A549 (cell line): ENCODE measurements around the gene DCHS2.

Experiments
- BHLHE40 ChIP-seq: IDR thresholded peaks from 2 replicates; pipeline ENCODE4 v1.6.1; 2012; ENCODE audit warnings: low read depth, low read length, inconsistent platforms
- EHMT2 ChIP-seq: fragments of 200-600 bp; sonication (generic); IDR thresholded peaks from 2 replicates; pipeline ENCODE4 v1.6.1; 2016; ENCODE audit warnings: antibody characterized with exemption, low read depth, mild to moderate bottlenecking, moderate library complexity
- EP300 ChIP-seq, 2 experiments: fragments of >200 bp; sonication (Bioruptor Twin); formaldehyde crosslinking; IDR thresholded peaks; 2 replicates in 1 of 2; 3 replicates in 1 of 2; pipeline ENCODE4 v1.6.1; 2016 to 2017
- FOSB ChIP-seq: fragments of 250-450 bp; sonication (Bioruptor Pico); IDR thresholded peaks from 2 replicates; pipeline ENCODE4 v1.5.0; 2020; ENCODE audit warnings: mild to moderate bottlenecking, moderate library complexity
- GATA3 ChIP-seq: IDR thresholded peaks from 2 replicates; pipeline ENCODE4 v1.6.1; 2012; ENCODE audit warnings: borderline replicate concordance
- HDAC2 ChIP-seq: fragments of 200-600 bp; sonication (generic); IDR thresholded peaks from 2 replicates; pipeline ENCODE4 v1.6.1; 2016
- JUN ChIP-seq, 2 experiments: fragments of >200 bp; sonication (Bioruptor Twin); formaldehyde crosslinking; IDR thresholded peaks; 2 replicates in 1 of 2; 3 replicates in 1 of 2; pipeline ENCODE4 v1.6.1; 2016 to 2017
- MYC ChIP-seq: IDR thresholded peaks from 2 replicates; pipeline ENCODE4 v1.6.1; 2012; ENCODE audit warnings: mild to moderate bottlenecking, inconsistent platforms, low read length, improper control_type of control experiment, borderline replicate concordance
- POLR2A ChIP-seq: IDR thresholded peaks from 2 replicates; pipeline ENCODE4 v1.6.1; 2012; ENCODE audit warnings: mild to moderate bottlenecking, low read length
- TF ChIP-seq, protein P1 (sequence below): fragments of >200 bp; sonication (Bioruptor Twin); formaldehyde crosslinking; IDR thresholded peaks from 3 replicates; pipeline ENCODE4 v1.5.1; 2016
- TF ChIP-seq, protein P2 (sequence below): IDR thresholded peaks from 2 replicates; pipeline ENCODE4 v1.6.1; 2012
- TF ChIP-seq, protein P3 (sequence below): IDR thresholded peaks from 2 replicates; pipeline ENCODE4 v1.6.1; 2012
- TF ChIP-seq, protein P4 (sequence below): fragments of 200-600 bp; sonication (generic); IDR thresholded peaks from 2 replicates; pipeline ENCODE4 v1.6.1; 2016; ENCODE audit warnings: antibody characterized with exemption, mild to moderate bottlenecking, moderate library complexity
- TF ChIP-seq, protein P5 (sequence below): fragments of 250-450 bp; sonication (Bioruptor Pico); IDR thresholded peaks from 2 replicates; pipeline ENCODE4 v1.5.0; 2021; ENCODE audit warnings: mild to moderate bottlenecking, moderate library complexity, borderline replicate concordance

DNA sequence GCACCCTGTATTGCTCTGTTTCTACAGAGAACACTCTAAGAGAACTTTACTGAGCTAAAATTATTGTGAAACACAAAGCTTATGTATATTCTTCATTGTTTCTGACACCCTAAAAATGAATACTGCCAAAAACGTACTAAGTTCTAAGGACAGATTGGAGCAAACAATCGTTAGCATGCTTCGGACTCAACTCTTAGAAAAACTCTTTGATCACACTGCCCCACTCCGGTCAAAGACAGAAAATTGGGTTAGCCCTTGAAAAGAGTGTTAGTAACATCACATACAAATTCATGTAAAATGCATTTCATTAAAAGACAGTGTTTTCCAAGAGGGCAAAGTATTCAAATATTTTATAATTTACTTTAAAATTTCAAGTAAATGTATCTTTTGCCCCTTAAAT, 177.4 kb downstream of the DCHS2 start:
- TF ChIP-seq HDAC2 (no peak), JUN (IDR thresholded peaks at IDR 0.05) (no peak), BHLHE40 (no peak), GATA3 (no peak), MYC (no peak), FOSB (CRISPR knock-in tag) (no peak), EP300 (IDR thresholded peaks at IDR 0.05) (no peak), POLR2A (no peak), EHMT2 (no peak)
- TF ChIP-seq, protein P1, sequence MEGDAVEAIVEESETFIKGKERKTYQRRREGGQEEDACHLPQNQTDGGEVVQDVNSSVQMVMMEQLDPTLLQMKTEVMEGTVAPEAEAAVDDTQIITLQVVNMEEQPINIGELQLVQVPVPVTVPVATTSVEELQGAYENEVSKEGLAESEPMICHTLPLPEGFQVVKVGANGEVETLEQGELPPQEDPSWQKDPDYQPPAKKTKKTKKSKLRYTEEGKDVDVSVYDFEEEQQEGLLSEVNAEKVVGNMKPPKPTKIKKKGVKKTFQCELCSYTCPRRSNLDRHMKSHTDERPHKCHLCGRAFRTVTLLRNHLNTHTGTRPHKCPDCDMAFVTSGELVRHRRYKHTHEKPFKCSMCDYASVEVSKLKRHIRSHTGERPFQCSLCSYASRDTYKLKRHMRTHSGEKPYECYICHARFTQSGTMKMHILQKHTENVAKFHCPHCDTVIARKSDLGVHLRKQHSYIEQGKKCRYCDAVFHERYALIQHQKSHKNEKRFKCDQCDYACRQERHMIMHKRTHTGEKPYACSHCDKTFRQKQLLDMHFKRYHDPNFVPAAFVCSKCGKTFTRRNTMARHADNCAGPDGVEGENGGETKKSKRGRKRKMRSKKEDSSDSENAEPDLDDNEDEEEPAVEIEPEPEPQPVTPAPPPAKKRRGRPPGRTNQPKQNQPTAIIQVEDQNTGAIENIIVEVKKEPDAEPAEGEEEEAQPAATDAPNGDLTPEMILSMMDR: peak; percentile 27; the same call in 2 of the 3 replicates
- TF ChIP-seq, protein P2, sequence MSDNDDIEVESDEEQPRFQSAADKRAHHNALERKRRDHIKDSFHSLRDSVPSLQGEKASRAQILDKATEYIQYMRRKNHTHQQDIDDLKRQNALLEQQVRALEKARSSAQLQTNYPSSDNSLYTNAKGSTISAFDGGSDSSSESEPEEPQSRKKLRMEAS: no peak
- TF ChIP-seq, protein P3, sequence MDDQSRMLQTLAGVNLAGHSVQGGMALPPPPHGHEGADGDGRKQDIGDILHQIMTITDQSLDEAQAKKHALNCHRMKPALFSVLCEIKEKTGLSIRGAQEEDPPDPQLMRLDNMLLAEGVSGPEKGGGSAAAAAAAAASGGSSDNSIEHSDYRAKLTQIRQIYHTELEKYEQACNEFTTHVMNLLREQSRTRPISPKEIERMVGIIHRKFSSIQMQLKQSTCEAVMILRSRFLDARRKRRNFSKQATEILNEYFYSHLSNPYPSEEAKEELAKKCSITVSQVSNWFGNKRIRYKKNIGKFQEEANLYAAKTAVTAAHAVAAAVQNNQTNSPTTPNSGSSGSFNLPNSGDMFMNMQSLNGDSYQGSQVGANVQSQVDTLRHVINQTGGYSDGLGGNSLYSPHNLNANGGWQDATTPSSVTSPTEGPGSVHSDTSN: no peak
- TF ChIP-seq, protein P4, sequence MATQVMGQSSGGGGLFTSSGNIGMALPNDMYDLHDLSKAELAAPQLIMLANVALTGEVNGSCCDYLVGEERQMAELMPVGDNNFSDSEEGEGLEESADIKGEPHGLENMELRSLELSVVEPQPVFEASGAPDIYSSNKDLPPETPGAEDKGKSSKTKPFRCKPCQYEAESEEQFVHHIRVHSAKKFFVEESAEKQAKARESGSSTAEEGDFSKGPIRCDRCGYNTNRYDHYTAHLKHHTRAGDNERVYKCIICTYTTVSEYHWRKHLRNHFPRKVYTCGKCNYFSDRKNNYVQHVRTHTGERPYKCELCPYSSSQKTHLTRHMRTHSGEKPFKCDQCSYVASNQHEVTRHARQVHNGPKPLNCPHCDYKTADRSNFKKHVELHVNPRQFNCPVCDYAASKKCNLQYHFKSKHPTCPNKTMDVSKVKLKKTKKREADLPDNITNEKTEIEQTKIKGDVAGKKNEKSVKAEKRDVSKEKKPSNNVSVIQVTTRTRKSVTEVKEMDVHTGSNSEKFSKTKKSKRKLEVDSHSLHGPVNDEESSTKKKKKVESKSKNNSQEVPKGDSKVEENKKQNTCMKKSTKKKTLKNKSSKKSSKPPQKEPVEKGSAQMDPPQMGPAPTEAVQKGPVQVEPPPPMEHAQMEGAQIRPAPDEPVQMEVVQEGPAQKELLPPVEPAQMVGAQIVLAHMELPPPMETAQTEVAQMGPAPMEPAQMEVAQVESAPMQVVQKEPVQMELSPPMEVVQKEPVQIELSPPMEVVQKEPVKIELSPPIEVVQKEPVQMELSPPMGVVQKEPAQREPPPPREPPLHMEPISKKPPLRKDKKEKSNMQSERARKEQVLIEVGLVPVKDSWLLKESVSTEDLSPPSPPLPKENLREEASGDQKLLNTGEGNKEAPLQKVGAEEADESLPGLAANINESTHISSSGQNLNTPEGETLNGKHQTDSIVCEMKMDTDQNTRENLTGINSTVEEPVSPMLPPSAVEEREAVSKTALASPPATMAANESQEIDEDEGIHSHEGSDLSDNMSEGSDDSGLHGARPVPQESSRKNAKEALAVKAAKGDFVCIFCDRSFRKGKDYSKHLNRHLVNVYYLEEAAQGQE: no peak
- TF ChIP-seq, protein P5, sequence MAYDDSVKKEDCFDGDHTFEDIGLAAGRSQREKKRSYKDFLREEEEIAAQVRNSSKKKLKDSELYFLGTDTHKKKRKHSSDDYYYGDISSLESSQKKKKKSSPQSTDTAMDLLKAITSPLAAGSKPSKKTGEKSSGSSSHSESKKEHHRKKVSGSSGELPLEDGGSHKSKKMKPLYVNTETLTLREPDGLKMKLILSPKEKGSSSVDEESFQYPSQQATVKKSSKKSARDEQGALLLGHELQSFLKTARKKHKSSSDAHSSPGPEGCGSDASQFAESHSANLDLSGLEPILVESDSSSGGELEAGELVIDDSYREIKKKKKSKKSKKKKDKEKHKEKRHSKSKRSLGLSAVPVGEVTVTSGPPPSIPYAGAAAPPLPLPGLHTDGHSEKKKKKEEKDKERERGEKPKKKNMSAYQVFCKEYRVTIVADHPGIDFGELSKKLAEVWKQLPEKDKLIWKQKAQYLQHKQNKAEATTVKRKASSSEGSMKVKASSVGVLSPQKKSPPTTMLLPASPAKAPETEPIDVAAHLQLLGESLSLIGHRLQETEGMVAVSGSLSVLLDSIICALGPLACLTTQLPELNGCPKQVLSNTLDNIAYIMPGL (CRISPR knock-in tag): no peak
